ENCODE measurements around the gene CXorf65.

The CXorf65 gene

DNA sequence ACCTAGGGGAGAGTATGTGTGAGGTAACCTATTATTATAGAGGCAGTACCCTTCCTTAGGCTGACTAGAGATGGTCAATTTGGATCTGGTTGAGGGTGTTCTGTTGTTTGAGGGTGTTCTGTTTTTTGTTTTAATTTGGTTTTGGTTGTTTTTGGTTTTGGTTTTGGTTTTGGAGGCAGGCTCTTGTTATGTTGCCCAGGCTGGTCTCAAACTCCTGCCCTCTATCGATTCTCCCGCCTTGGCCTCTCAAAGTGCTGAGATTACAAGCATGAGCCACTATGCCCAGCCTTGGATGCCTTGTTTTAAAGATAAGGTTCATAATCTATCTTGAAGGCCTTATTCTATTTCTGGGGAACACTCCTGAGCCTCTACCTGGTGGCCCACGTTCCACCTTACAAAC lies 912 bp downstream of the CXorf65 start:
- no peak for DNase-seq

GRCh38 chrX:71103110-71103983 lies 3.2 kb downstream of the CXorf65 start:
- DNase-seq = peak; percentile 67

DNA sequence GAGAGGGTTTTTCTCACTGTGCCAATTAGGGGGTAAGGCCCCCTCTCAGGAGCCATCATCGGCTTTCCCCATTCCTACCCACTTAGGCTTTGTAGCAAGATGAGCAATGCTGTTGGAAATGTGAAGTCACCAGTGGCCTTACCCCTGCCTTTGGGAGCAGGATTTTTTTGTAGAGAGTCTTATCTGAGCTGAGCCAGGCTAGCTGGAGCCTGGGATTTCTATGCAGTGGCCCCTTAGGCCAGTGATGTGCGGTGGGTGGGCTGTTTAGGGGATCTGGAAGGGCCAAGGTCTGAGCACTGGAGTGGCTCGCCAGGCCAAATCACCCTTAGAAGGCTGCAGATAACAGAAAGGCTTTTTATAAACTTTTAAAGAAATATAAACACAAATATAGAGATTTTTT lies 4.2 kb downstream of the CXorf65 start:
- no peak for DNase-seq

DNA sequence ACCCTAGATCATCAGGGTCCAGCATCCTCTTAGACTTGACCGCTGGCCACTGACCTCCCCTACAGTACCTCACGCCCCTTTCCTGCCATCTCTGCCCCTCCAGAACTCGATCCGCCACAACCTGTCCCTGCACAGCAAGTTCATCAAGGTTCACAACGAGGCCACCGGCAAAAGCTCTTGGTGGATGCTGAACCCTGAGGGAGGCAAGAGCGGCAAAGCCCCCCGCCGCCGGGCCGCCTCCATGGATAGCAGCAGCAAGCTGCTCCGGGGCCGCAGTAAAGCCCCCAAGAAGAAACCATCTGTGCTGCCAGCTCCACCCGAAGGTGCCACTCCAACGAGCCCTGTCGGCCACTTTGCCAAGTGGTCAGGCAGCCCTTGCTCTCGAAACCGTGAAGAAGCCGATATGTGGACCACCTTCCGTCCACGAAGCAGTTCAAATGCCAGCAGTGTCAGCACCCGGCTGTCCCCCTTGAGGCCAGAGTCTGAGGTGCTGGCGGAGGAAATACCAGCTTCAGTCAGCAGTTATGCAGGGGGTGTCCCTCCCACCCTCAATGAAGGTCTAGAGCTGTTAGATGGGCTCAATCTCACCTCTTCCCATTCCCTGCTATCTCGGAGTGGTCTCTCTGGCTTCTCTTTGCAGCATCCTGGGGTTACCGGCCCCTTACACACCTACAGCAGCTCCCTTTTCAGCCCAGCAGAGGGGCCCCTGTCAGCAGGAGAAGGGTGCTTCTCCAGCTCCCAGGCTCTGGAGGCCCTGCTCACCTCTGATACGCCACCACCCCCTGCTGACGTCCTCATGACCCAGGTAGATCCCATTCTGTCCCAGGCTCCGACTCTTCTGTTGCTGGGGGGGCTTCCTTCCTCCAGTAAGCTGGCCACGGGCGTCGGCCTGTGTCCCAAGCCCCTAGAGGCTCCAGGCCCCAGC lies 5.7 kb downstream of the CXorf65 start:
- DNase-seq = no peak

DNA sequence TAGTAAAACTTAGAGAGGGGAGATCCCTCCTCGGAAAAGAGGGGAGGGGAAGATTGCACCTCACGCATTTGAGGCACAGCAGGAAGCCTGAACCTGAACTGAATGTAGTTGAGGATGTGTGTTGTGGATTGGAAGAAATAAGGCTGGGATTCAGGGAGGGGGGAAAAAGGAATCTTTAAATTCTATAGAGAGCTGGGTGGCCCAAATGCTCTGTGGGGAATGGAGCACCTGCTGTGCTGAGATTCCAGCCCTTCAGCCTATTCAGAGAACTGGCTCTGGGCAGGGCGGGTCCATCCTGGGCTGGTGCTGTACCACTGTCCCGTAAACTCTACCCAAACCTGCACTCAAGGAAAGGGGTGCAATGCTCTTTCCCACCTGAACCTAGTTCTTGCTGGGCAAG lies 6.8 kb downstream of the CXorf65 start:
- no peak for DNase-seq

DNA sequence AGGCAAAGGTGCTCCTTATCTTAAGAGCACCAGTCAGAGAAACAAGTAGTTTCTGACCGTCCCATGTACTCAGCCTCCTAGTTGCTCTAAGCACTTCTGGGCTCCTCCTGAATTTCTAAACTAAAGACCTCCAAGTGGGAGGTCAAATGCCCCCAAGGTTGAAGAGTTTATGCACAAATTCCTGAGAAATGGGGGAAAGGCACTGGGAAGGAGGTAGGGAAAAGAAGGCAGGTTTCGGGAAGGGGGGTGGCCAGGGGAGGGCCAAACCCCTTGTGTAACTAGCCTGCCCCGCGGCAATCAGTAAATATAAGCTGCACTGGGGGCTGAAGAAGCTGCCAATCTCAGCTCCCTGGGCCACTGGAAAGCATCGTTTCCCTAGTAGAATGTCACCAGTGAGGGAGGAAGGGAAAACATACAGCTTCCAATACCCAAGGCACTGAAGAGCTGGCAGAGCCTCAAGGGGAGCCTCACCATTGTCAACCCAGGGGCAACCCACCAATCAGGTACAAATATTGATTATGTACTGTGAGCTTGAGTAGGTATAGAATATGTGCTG lies 7.5 kb downstream of the CXorf65 start:
- no peak for DNase-seq

- DNase-seq = peak; percentile 43
These were observed 8.2 kb downstream of the CXorf65 start for GRCh38 chrX:71098302-71098701.

DNA sequence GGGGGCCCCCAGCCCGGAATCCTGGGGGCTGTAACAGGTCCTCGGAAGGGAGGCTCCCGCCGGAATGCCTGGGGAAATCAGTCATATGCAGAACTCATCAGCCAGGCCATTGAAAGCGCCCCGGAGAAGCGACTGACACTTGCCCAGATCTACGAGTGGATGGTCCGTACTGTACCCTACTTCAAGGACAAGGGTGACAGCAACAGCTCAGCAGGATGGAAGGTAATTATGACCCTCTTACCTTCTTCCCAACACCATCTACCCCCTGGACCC lies 9.8 kb downstream of the CXorf65 start:
- DNase-seq = no peak

- DNase-seq = no peak
These were observed 10.4 kb downstream of the CXorf65 start for GRCh38 chrX:71095981-71096759.

DNA sequence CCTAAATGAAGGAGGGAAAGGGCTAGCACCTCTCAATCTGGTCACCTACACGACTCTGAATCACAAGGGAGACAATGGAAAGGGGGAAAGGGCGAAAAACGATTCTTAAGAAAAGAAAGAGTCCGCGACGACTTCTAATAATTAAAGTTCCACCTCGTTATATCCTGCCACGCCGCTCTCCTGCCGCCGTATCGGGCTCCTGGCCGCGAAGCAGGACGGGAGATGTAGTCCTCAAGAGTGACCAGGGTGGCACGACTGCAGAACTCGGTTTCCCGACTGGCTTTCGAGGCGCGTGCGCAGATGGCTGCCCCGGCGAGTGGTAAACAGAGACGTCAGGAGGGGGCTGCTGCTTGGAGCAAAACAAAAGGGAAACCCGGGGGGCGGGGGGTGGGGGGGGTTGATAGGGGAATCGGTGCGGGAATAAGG lies 11.0 kb downstream of the CXorf65 start, which contains the start of gene FOXO4:
TSS of gene FOXO4 (plus strand) at position 297 of the 426 bp plus-strand sequence. CDS start 678 bp downstream, outside the sequence.
- DNase-seq = peak; percentile 93

DNA sequence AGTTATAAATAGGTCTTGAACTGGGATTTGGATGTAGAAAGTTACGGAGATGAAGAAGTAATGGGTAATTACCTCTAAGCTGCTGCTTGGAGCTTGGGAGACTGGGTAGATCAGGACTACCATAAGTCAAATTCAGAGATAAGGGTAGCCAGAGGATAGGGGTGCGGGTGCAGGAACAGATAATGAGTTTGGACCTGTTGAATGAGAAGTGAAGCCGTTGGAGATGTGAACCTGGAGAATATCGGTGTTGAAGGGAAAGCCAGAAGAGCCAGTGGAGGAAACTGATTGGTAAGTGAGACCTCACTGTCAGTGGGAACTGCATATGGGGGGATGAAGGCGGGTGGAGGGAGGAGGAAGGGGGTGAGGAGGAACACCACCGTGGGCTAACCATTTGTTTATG lies 11.5 kb downstream of the CXorf65 start:
- DNase-seq = no peak

DNA sequence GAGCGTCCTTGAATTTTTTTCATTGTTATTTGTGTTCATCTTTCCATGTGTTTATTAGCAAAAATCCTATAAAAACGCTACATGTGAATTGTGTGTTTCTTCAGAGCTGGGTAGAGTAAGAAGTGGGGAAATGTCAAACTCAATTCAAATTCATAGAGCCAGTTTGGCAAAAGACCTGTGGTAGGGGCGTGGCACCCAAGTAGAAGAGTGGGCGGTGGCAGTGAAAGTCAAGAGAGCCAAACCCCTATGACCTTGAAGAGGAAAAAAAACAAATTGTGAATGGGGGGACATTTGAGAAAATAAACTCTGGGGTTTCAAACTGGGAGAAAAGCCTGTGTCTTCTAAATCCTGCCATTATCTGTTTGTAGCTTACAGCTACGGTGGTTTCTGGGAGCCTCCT lies 15.3 kb downstream of the CXorf65 start:
- no peak for DNase-seq

DNA sequence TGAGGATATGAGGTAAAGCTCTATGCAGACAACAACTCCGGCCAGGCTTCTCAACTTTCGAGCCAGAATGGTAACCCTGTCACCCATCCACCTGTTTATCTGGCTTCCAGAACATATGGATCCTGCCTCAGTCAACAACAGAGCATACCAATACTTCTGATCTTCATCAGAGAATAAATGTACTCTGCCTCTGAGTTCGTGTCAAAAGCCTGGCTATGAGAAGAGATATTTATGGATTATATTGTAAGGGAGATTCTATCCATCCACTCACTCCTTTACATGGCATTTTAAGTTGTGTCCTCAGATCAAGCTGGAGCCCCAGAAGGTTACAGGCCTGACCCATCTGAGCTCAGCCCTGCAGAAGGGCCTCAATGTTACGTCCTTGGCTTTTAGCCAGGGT lies 20.6 kb downstream of the CXorf65 start:
- no peak for DNase-seq

DNA sequence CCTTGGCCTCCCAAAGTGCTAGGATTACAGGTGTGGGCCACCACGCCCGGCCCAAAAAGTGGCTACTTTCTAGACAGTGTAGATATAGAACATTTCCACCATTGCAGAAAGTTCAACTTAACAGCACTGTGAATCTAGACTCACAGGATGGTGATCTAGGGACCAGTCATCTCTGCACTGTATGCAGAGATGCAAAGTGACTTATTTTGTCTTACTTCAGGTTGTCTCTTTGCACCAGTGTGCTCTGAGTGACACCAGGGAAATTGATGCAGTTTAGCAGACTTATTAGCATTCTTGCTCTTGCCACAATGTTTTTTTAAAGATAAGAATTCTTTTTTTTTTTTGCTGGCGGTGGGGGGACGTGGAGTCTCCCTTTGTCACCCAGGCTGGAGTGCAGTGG lies 23.7 kb downstream of the CXorf65 start:
- no peak for DNase-seq

DNA sequence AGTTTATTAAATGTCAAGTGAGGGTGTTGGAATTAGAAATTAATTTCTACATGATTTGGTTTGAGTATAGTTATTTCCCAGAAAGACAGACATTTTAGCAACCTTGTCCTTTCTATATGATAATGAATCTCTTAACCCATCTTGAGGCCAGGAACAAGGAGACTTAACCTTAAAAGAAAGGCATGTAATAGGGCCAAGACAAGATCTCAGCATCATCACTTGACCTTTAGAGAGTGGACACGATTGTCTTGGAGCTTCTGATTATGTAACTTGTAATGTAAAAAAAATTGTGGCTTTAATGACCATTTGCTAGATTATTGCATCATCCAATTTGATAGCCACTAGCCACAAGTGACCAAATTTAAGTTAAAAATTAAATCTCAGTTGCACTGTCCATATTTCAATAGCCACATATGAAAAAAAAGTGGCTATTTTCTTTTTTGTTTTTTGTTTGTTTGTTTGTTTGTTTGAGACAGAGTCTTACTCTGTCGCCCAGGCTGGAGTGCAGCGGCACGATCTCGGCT lies 24.4 kb downstream of the CXorf65 start:
- DNase-seq = no peak

DNA sequence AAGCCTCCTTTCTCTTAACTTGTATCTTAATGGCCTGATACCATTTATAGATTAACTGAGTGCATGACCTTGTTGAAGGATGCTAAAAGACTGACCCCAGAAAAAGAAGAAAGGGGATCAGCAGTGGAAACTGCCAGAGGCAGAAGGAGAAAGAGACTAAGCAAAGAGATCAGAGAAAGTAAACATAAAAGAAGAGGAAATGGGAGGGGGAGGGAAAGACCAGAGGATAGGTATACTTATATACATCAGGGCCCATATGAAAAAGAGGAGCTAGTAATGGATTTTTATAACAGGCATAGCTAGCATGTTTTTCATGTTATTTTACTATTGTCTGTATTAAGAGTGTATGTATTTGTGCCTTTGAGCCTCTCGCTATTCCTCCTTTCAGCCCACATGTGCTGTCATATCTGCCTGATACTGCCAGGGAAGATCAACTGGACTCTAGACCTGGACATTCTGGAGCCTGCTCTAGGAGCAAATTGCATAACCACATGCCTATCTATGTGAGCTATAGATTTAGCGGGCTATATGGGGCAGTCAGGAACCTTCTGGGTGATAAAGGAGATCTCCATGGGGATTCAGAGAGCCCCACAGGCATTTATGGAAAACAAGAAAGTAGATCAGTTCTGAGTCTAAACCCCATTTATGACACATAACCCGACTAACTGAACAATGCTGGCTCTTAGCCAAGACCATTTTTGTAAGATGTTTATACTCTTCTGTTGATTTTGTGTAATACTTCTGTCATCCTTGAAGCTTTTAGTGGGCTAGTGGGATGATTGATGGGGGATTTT lies 25.0 kb downstream of the CXorf65 start:
- no peak for DNase-seq

- DNase-seq = no peak
These were observed 36.0 kb downstream of the CXorf65 start for GRCh38 chrX:71070531-71070930.

- DNase-seq = peak; percentile 93
These were observed 38.3 kb downstream of the CXorf65 start, which contains the start of gene SNX12 for GRCh38 chrX:71068044-71068918. SNX12 (minus strand) TSS chrX:71068334; CDS start chrX:71068306, 28 bp downstream.

DNA sequence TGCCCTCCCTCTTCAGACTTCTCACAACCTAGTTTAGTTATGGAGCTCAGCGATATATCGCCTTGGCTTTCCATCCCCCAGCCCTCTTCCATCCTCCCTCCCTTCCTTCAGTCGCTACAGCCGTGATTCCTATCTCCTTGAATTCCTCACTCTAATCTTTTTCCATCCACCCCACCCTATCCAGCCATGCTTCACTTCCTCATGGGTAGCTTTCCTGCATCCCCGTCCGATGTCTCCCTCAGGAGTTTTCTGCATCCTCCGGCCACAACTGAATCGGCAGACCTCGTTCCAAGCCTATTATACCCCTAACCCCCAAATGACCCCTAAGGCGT lies 38.9 kb downstream of the CXorf65 start:
- no peak for DNase-seq

GRCh38 chrX:71067089-71067488 lies 39.5 kb downstream of the CXorf65 start:
- no peak for DNase-seq

DNA sequence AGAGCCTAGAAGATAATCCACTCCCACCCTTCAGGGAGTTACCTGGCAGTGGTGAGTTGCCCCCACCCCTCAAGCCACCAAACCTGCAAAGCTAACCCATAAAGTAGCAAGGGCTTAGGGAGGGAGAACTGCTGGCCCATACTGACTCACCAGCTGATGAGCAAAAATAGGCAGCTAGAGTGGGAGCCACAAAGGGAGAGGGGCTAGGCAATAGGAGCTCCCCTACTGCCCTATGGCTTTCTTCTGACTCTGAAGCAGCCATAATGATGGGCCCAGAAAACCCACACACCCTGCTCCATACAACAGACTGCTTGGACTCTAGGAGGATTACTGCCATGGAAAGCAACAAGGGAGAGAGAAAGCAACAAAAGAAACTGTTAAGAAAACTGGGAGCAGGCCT lies 46.4 kb downstream of the CXorf65 start:
- DNase-seq = no peak
